Measurements from ENCODE around the gene SLC11A2. TPM values are rescaled to one million over a fixed set of nuclear protein-coding genes. Genes with fewer than 3 reads are reported as not detected.

SLC11A2 gene
- total and polyA plus RNA-seq, 9 of the 15 experiments (the other 6 are each of a cell fraction or from before 2014, with no cell fraction given), result 21.1 to 54.0 (median 32.9) TPM

GRCh38 chr12:50980545-50980944 is 45.6 kb downstream of the SLC11A2 start (continued):
- TF ChIP-seq HBP1 (CRISPR knock-in tag; IDR thresholded peaks at IDR 0.05), result no peak
- no peak for TF ChIP-seq RB1 (IDR thresholded peaks at IDR 0.05; ENCODE audit: low read depth)
- no peak for TF ChIP-seq STAT6 (CRISPR knock-in tag; IDR thresholded peaks at IDR 0.05)
- TF ChIP-seq PHTF2 (CRISPR knock-in tag; IDR thresholded peaks at IDR 0.05), result no peak

- 60% methylated on average over 6 of the region's 6 CpGs for WGBS (ENCODE audit: insufficient coverage, low coverage, missing lambda C conversion rate)
- H3K27ac ChIP-seq (ENCODE audit: extremely low read depth, low read depth, low read length), result no peak overlapping the region
- in situ Hi-C loops (cut with MboI), result no loop called here
- H3K9ac ChIP-seq (ENCODE audit: insufficient read depth in 1 of 2, low read depth in 2 of 2, low read length in 2 of 2), result no peak overlapping the region
- 0 out of 3 replicates have a peak, but pooled peaks cover 3% of the 10 kb centered on the region for H3K36me3 ChIP-seq (ENCODE audit: control insufficient read depth, insufficient read depth, low read length)
- no peak overlapping the region for H3K4me2 ChIP-seq (ENCODE audit: insufficient read depth, low read length)
- H4K20me1 ChIP-seq (replicated peaks; ENCODE audit: control insufficient read depth, insufficient read depth, low read length), result no peaks in the 10 kb centered on the region
- no peak for DNase-seq (ENCODE audit: extremely low read depth in 1 of 4, low spot score in 3 of 4)
- intact Hi-C loops (cut with micrococcal nuclease), result no loop called here
- ChIA-PET POLR2A (interaction anchor here (0.6 kb wide), 1 partner anchor 217 kb away, joined by 3 read pairs; no protein-coding TSS in a partner anchor), CTCF (ENCODE audit: low intra/inter-chr PET ratio) (no interaction called here)
- no peaks in the 10 kb centered on the region for H3K79me2 ChIP-seq (ENCODE audit: control insufficient read depth, insufficient read depth, low read length)
- no peaks in the 10 kb centered on the region for H3K9me1 ChIP-seq (ENCODE audit: control insufficient read depth, insufficient read depth, low read length)
- no peak overlapping the region for H3K4me3 ChIP-seq
- FAIRE-seq, result no peak
- no peaks in the 10 kb centered on the region for H3K27me3 ChIP-seq (ENCODE audit: control insufficient read depth in 2 of 2, insufficient read depth in 2 of 2, low read length in 2 of 2)
- BruUV-seq (replicated peaks), result no TSS peak
- ATAC-seq, result no peak
- H3K4me1 ChIP-seq (replicated peaks in 1 of 2; ENCODE audit: control insufficient read depth in 2 of 2, insufficient read depth in 2 of 2, low read length in 2 of 2), result no peaks in the 10 kb centered on the region
- no peaks in the 10 kb centered on the region for H3K9me3 ChIP-seq (replicated peaks; ENCODE audit: control insufficient read depth, insufficient read depth, low read depth, low read length)
- H2AFZ ChIP-seq (ENCODE audit: low read depth, low read length), result no peak overlapping the region
- TF ChIP-seq CBX1 (IDR thresholded peaks at IDR 0.05; ENCODE audit: low read depth), result no peak
- TF ChIP-seq IRF2 (CRISPR knock-in tag; IDR thresholded peaks at IDR 0.05), result no peak
- TF ChIP-seq ZNF644 (tag; IDR thresholded peaks at IDR 0.05; ENCODE audit: low read depth), result no peak
- peak; percentile 95 for TF ChIP-seq MAFK (IDR thresholded peaks at IDR 0.05; ENCODE audit: low read length)
- no peak for TF ChIP-seq NFIX (CRISPR knock-in tag; IDR thresholded peaks at IDR 0.05; ENCODE audit: low read depth)
- no peak for TF ChIP-seq CHAMP1 (IDR thresholded peaks at IDR 0.05)
- TF ChIP-seq C11orf30 (IDR thresholded peaks at IDR 0.05; ENCODE audit: low read depth), result peak; percentile 92
- no peak for TF ChIP-seq SMC3 (conservative IDR thresholded peaks at IDR 0.05; ENCODE audit: insufficient read depth, low read depth, low read length)
- no peak for TF ChIP-seq ZNF124 (CRISPR knock-in tag; IDR thresholded peaks at IDR 0.05)
- peak; percentile 91 for TF ChIP-seq MAFF (IDR thresholded peaks at IDR 0.05; ENCODE audit: low read length)
- TF ChIP-seq ZKSCAN1 (IDR thresholded peaks at IDR 0.05; ENCODE audit: low read depth, low read length), result no peak
- peak; percentile 95 for TF ChIP-seq ZNF316 (IDR thresholded peaks at IDR 0.05)
- no peak for TF ChIP-seq GATAD2B (IDR thresholded peaks at IDR 0.05; ENCODE audit: borderline replicate concordance)
Measured at GRCh38 chr12:50979369-50980052, 46.7 kb downstream of the SLC11A2 start.
